Measurements from ENCODE around the gene RAB8A. TPM values are rescaled to one million over a fixed set of nuclear protein-coding genes. Genes with fewer than 3 reads are reported as not detected.
"Not testable (repeated sequence)": the region's sequence is repeated elsewhere in the genome, so short reads cannot be mapped to it uniquely, and the experiment has no call there.

Gene RAB8A
- total RNA-seq, 1 donor from 2014 or later = 43.3 TPM

DNA sequence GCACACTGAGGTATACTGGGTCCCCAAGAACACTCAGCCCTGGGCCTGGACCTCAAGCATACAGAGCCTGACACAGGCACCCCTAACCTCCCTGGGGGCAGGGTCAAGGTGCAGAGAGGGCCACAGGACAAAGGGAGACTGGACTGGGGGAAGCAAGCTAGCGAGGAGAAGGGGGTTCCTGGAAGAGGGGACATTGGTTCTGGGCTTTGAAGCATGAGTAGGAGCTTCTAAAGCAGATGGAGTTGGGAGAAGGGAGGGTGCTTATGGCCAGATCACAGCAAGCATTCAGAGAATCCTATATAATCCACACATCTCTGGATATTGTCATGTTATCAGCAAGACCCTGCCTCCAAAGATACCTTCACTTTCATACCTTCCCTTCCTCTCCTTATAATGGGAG lies 58.4 kb downstream of the RAB8A start:
- no peak for DNase-seq (ENCODE audit: low read depth)
- Histone ChIP-seq H3K27me3 (ENCODE audit: control insufficient read depth, insufficient read depth, low read length) (peaks cover 2% of the 10 kb centered on the region), H3K4me3 (ENCODE audit: low read depth, low read length) (no peak overlapping the region), H3K36me3 (ENCODE audit: control insufficient read depth, insufficient read depth, low read length) (no peaks in the 10 kb centered on the region)
- TF ChIP-seq, protein P1, sequence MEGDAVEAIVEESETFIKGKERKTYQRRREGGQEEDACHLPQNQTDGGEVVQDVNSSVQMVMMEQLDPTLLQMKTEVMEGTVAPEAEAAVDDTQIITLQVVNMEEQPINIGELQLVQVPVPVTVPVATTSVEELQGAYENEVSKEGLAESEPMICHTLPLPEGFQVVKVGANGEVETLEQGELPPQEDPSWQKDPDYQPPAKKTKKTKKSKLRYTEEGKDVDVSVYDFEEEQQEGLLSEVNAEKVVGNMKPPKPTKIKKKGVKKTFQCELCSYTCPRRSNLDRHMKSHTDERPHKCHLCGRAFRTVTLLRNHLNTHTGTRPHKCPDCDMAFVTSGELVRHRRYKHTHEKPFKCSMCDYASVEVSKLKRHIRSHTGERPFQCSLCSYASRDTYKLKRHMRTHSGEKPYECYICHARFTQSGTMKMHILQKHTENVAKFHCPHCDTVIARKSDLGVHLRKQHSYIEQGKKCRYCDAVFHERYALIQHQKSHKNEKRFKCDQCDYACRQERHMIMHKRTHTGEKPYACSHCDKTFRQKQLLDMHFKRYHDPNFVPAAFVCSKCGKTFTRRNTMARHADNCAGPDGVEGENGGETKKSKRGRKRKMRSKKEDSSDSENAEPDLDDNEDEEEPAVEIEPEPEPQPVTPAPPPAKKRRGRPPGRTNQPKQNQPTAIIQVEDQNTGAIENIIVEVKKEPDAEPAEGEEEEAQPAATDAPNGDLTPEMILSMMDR (IDR thresholded peaks at IDR 0.05; ENCODE audit: insufficient read depth, low read length, poor library complexity, severe bottlenecking) = no peak

DNA sequence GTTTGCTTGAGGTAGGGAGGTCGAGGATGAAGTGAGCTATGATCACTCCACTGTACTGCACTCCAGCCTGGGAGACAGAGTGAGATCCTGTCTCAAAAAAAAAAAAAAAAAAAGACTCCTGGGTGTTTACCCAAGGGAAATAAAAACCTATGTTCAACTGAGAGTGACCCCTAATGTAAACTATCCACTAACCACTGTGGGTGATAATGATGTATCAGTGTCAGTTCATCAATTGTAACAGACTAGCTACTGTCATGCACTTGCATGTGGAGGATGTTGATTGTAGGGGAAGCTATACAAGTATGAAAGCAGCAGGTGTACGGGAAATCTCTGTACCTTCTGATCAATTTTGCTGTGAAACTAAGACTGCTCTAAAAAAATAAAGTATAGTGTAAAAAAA lies 64.3 kb downstream of the RAB8A start:
- no peak for DNase-seq (ENCODE audit: low read depth)
- H3K27me3 ChIP-seq (ENCODE audit: control insufficient read depth, insufficient read depth, low read length) = peaks cover 2% of the 10 kb centered on the region
- TF ChIP-seq, protein P1 (IDR thresholded peaks at IDR 0.05; ENCODE audit: insufficient read depth, low read length, poor library complexity, severe bottlenecking) = no peak
- H3K4me3 ChIP-seq (ENCODE audit: low read depth, low read length) = no peak overlapping the region
- H3K36me3 ChIP-seq (ENCODE audit: control insufficient read depth, insufficient read depth, low read length) = no peaks in the 10 kb centered on the region

DNA sequence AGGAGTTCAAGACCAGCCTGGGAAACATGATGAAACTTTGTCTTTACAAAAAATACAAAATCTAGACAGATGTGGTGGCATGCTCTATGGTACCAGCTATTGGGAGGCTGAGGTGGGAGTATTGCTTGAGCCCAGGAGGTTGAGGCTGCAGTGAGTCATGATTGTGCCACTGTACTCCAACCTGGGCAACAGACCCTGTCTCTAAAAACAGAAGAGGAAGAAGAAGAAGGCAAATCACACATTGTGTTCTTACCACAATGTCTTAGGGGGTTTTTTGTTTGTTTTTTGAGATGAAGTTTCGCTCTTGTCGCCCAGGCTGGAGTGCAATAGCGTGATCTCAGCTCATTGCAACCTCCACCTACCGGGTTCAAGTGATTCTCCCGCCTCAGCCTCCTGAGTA lies 67.2 kb downstream of the RAB8A start:
- H3K4me3 ChIP-seq (ENCODE audit: low read depth, low read length); H3K27me3 ChIP-seq (ENCODE audit: control insufficient read depth, insufficient read depth, low read length); DNase-seq (ENCODE audit: low read depth); H3K36me3 ChIP-seq (ENCODE audit: control insufficient read depth, insufficient read depth, low read length): not testable (repeated sequence)

DNA sequence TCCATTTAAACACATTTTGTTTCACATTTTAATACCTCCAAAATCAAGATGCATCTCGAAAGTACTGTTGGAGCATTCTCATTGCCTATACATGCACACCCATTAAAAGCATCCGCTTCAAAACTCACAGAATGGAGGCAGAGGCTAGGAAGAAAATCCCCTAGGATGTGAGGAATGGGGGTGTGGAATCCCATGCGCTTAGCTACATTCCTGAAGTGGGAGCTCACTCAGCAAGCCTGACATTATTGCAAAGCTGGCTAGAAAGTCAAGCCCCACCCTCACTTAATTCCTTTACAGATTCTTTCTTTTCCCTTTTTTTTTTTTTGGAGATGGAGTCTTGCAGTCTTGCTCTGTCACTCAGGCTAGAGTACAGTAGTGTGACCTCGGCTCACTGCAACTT lies 68.9 kb downstream of the RAB8A start:
- no peak for DNase-seq (ENCODE audit: low read depth)
- TF ChIP-seq, protein P1 (IDR thresholded peaks at IDR 0.05; ENCODE audit: insufficient read depth, low read length, poor library complexity, severe bottlenecking) = no peak
- no peaks in the 10 kb centered on the region for H3K27me3 ChIP-seq (ENCODE audit: control insufficient read depth, insufficient read depth, low read length)
- no peaks in the 10 kb centered on the region for H3K36me3 ChIP-seq (ENCODE audit: control insufficient read depth, insufficient read depth, low read length)
- H3K4me3 ChIP-seq (ENCODE audit: low read depth, low read length) = no peak overlapping the region

Other genes with a start within 250 kb of the RAB8A start
- not detected in 2 replicates for gene CYP4F2, start 213.8 kb upstream of the RAB8A start, total RNA-seq
- 0.38 TPM in 1 of 2 replicates, not detected in the other for gene CYP4F11, start 177.4 kb upstream of the RAB8A start, total RNA-seq
- not detected in 2 replicates for gene OR10H4, start 162.9 kb upstream of the RAB8A start, total RNA-seq
- gene TPM4, start 35.4 kb upstream of the RAB8A start, total RNA-seq = 730 and 873 TPM in 2 replicates
- 0.46 and 1.8 TPM in 2 replicates for gene HSH2D, start 31.8 kb downstream of the RAB8A start, total RNA-seq
- not detected in 2 replicates for gene CIB3, start 61.6 kb downstream of the RAB8A start, total RNA-seq
- gene FAM32A, start 73.5 kb downstream of the RAB8A start, total RNA-seq = 121 and 145 TPM in 2 replicates
- gene AP1M1, start 86.0 kb downstream of the RAB8A start, total RNA-seq = 96.2 and 98.9 TPM in 2 replicates
- gene KLF2, start 212.9 kb downstream of the RAB8A start, total RNA-seq = 0.67 and 1.9 TPM in 2 replicates

Data from kidney epithelial cell (primary cell).